Stimulated activated CD8-positive, alpha-beta memory T cell treated with anti-CD3 and anti-CD28 coated beads, Interleukin-7, amount 100 ng/mL, for 24 hours (primary cell): Measurements from ENCODE around the gene ZMYM5.
"Not testable (repeated sequence)": the region's sequence is repeated elsewhere in the genome, so short reads cannot be mapped to it uniquely, and the experiment has no call there.

Experiments used
- DNase-seq: peaks from one replicate; pipeline ENCODE4 v3.0.0-alpha.2; 2020; ENCODE audit warnings: low read depth

The ZMYM5 gene

GRCh38 chr13:19818223-19818842, 45.1 kb downstream of the ZMYM5 start:
- peak; percentile 16 for DNase-seq

- DNase-seq = no peak
These were observed 45.8 kb downstream of the ZMYM5 start for GRCh38 chr13:19817510-19818158.

DNA sequence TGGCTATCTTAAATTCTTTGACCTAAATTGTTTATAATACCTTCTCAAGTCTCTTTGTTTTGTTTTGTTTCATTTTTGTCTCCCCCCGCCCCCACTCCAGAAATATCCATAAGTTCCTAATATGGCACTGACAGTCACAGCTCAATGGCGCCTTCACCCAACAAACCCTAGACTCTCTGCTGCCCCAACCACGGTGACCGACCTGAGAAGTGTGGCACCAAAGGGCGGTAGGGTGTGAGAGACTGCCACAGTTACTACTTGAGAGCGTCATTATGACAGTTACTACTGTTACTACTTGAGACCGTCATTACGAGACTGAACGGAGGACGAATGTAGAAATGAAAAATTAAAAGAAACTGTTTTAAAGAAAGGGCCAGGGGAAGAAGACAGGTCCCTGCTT, 46.3 kb downstream of the ZMYM5 start:
- no peak for DNase-seq

DNA sequence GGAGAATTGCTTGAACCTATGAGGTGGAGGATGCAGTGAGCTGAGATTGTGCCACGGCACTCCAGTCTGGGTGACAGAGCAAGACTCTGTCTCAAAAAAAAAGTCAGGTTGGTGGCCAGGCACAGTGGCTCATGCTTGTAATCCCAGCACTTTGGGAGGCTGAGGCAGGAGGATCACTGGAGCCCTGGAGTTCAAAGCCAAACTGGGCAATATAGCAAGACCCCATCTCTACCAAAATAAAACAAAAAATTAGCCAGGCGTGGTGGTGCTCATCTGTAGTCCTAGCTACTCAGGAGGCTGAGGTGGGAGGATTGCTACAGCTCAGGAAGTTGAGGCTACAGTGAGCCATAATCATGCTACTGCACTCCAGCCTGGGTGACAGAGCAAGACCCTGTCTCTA, 47.6 kb downstream of the ZMYM5 start:
- not testable (repeated sequence) for DNase-seq

DNA sequence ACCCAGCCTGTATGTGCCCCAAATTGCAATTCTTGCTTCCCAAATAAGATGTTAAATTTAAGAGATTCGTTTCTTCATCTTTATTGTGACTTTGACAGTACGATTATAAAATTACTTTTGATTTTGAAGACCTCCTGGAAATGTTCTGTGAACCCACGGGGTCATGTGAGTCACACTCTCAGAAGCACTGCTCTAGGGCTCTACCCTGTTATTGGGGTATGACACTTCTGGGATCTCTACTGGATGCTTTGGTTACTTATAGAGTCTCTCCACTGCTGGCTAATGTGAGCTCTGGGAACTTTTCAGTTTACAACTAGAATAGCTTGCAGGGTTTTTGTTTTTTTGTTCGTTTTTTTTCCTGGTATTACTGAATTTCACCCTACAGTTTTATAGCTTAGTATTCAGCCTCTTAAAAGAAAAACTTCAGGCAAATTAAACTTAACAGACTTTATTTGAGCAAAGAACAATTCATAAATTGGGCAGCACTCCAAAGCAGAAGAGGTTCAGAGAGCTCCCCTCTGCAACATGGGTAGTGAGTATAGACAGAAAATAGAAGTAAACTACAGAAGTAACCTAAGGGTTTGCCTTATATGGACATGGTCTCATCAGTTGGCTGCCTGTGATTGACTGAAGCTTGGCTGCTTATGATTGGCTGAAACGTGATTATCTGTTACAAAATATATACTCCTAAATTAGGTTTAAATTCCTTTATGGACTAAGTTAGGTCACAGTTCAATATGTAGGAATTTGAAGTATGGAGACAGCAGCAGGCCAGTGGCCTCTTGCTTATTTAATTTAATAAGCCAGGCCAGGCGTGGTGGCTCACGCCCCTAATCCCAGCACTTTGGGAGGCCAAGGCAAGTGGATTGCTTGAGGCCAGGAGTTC, 52.2 kb downstream of the ZMYM5 start:
- DNase-seq = no peak

DNA sequence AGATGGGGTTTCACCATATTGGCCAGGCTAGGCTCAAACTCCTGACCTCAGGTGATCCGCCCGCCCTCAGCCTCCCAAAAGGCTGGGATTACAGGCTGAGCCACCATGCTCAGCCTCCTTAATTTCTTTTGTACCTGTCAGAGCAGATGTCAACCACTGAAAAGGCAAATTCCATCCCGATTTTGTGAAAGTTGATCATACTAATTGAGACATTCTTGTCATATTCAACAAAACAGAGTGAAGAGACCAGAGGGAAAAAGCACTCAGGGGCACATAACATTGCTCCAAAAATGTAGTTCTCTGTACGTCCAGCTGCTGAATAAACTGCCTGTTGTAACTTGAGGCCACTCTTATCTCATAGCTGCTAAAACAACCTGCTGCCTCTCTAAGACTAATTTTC, 53.3 kb downstream of the ZMYM5 start:
- DNase-seq = no peak

- no peak for DNase-seq
These were observed 57.7 kb downstream of the ZMYM5 start for GRCh38 chr13:19805765-19806164.

- DNase-seq = no peak
These were observed 67.5 kb downstream of the ZMYM5 start for GRCh38 chr13:19795956-19796355.

GRCh38 chr13:19794631-19795030, 68.8 kb downstream of the ZMYM5 start:
- no peak for DNase-seq

GRCh38 chr13:19791953-19792537, 71.4 kb downstream of the ZMYM5 start:
- DNase-seq = no peak

DNA sequence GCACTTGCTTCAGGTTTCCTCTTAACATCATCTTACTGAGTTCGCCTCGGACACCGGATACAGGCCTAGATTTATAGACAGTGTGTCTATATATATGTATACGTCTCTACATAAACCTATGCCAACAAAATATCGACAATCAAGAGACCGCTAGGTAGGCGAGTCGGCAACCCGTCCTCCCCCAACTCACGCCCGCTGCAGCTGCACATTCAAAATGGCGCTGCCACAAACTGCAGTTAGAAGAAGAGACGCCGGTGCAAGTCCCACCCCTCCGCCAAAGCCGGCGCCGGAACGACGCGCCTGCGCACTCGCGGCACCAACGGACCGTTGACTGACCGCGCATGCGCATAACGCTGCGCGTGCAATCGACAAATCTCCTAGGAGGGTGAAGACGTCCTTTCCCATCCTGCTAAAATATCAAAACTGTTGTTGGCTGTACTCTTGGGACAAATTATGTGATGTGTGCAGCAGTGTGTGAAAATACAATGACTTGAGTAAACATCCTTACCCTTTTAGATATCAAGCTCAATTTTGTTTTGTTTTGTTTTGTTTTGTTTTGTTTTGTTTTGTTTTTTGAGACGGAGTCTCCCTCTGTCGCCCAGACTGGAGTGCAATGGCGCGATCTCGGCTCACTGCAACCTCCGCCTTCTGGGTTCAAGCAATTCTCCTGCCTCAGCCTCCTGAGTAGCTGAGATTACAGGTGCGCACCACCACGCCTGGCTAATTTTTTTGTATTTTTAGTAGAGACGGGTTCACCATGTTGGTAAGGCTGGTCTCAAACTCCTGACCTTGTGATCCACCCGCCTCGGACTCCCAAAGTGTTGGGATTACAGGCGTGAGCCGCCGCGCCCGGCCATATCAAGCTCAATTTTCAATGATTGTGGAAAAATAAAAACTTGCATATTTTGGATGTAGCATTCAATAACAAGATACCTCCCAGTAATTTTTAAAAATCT, 80.4 kb downstream of the ZMYM5 start, which contains the start of gene PSPC1:
Gene PSPC1, minus strand, starts transcription at position 219 of the 956 bp plus-strand sequence. Its CDS starts 188 bp downstream, at position 31.
- peak; percentile 81 for DNase-seq

- DNase-seq = peak; percentile 26
These were observed 81.3 kb downstream of the ZMYM5 start for GRCh38 chr13:19782049-19782726.

GRCh38 chr13:19781526-19781925, 81.9 kb downstream of the ZMYM5 start:
- no peak for DNase-seq

DNA sequence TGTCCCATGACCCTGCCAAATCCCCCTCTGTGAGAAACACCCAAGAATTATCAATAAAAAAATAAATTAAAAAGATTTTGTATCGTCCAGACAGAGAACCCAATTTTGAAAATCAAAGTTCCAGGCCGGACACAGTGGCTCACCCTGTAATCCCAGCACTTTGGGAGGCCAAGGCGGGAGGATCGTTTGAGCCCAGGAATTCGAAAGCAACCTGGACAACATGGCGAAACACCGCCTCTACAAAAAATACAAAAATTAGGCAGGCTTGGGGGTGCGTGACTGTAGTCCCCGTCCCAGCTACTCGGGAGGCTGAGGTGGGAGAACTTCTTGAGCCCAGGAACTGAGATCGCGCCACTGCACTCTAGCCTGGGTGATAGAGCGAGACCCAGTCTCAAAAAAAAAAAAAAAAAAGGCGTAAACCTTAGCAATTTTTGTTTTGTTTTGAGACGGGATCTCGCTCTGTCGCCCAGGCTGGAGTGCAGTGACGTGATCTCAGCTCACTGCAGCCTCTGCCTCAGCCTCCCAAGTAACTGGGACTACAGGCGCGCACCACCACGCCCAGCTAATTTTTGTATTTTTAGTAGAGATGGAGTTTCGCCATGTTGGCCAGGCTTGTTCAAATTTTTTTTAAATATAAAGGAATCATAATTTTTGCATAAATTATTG, 82.6 kb downstream of the ZMYM5 start:
- not testable (repeated sequence) for DNase-seq
